SK-N-MC (cell line): ENCODE measurements around the gene ATXN7L1.

Source experiments
- EZH2 ChIP-seq: fragments of 200-600 bp; sonication (generic); IDR thresholded peaks from one replicate; pipeline ENCODE4 v1.6.1; 2017; ENCODE audit warnings: antibody characterized with exemption
- FOXP2 ChIP-seq: optimal IDR thresholded peaks from 2 replicates; pipeline ENCODE3; 2011; ENCODE audit warnings: mild to moderate bottlenecking, moderate library complexity; ENCODE audit not compliant: insufficient read depth; ENCODE audit errors: extremely low read length, control extremely low read depth
- POLR2AphosphoS5 ChIP-seq: IDR thresholded peaks from 2 replicates; pipeline ENCODE4 v1.6.1; 2012; ENCODE audit warnings: mild to moderate bottlenecking, low read depth, low read length, borderline replicate concordance

GRCh38 chr7:105602325-105603305 is 273.8 kb downstream of the ATXN7L1 start:
- TF ChIP-seq POLR2AphosphoS5 (no peak), EZH2 (no peak), FOXP2 (no peak)
